ENCODE measurements around the gene CA5A.

GRCh38 chr16:87955302-87956097, 19.2 kb upstream of the CA5A start:
- TF ChIP-seq FOXM1 (IDR thresholded peaks at IDR 0.05; ENCODE audit: borderline replicate concordance, low read depth) (no peak), EP300 (IDR thresholded peaks at IDR 0.05; ENCODE audit: borderline replicate concordance) (no peak), CEBPB (IDR thresholded peaks at IDR 0.05) (no peak), RAD21 (IDR thresholded peaks at IDR 0.05; ENCODE audit: low read depth) (no peak), NFIC (IDR thresholded peaks at IDR 0.05) (no peak), MAX (IDR thresholded peaks at IDR 0.05) (no peak), REST (IDR thresholded peaks at IDR 0.05; ENCODE audit: low read depth) (no peak), TCF12 (IDR thresholded peaks at IDR 0.05; ENCODE audit: low read depth) (no peak), TAF1 (IDR thresholded peaks at IDR 0.05; ENCODE audit: low read depth) (no peak), CREB1 (IDR thresholded peaks at IDR 0.05; ENCODE audit: low read depth) (no peak), YY1 (IDR thresholded peaks at IDR 0.05; ENCODE audit: low read depth) (no peak), TEAD4 (IDR thresholded peaks at IDR 0.05) (no peak)
